ENCODE measurements around the gene SYNE3.

The SYNE3 gene

GRCh38 chr14:95474941-95475340, 41.5 kb downstream of the SYNE3 start:
- no peak for DNase-seq (ENCODE audit: low spot score)

- no peak for DNase-seq (ENCODE audit: low spot score)
Measured at GRCh38 chr14:95474486-95474885, 42.0 kb downstream of the SYNE3 start.

- DNase-seq (ENCODE audit: low spot score): peak; percentile 56
Measured at GRCh38 chr14:95472819-95473251, 43.6 kb downstream of the SYNE3 start.

GRCh38 chr14:95471476-95471875, 45.0 kb downstream of the SYNE3 start:
- DNase-seq (ENCODE audit: low spot score): no peak

GRCh38 chr14:95471016-95471415, 45.4 kb downstream of the SYNE3 start:
- DNase-seq (ENCODE audit: low spot score): no peak

GRCh38 chr14:95469134-95469481, 47.3 kb downstream of the SYNE3 start:
- DNase-seq (ENCODE audit: low spot score): no peak

- no peak for DNase-seq (ENCODE audit: low spot score)
Measured at GRCh38 chr14:95468448-95469133, 47.9 kb downstream of the SYNE3 start.

- DNase-seq (ENCODE audit: low spot score): no peak
Measured at GRCh38 chr14:95467657-95468056, 48.8 kb downstream of the SYNE3 start.

- no peak for DNase-seq (ENCODE audit: low spot score)
Measured at GRCh38 chr14:95467232-95467631, 49.2 kb downstream of the SYNE3 start.

All from NAMALWA (cell line).